Endothelial cell of umbilical vein (primary cell): ENCODE results near the gene CNOT6L. TPM values are rescaled to one million over a fixed set of nuclear protein-coding genes. Genes with fewer than 3 reads are reported as not detected.

ENCODE experiments used
- BruUV-seq: library from RNA; stranded (reverse); fragments of 400-500 nt; replicated peaks from 2 replicates; lab custom pipeline; 2021; lab: Mats Ljungman, UMichigan
- CTCF ChIA-PET: fragments of 300-600, 350-600 bp; sonication (Branson Sonifier 250); formaldehyde crosslinking; loops from one replicate; lab custom pipeline; 2021; ENCODE audit warnings: antibody characterized with exemption, inconsistent platforms; lab: Charles Lee
- POLR2A ChIA-PET: fragments of 300-600, 350-600 bp; sonication (Branson Sonifier 250); formaldehyde crosslinking; loops from one replicate; lab custom pipeline; 2021; ENCODE audit warnings: antibody characterized with exemption, inconsistent platforms; lab: Charles Lee
- DNase-seq: peaks from one replicate; pipeline ENCODE4 v3.0.0-alpha.2; 2011; ENCODE audit warnings: low read depth, low spot score
- FAIRE-seq: peaks from 2 replicates; lab custom pipeline; 2011; peaks lifted over from hg19 to GRCh38; lab: Jason Lieb, UNC
- H2AFZ ChIP-seq: 2 replicates; pipeline ENCODE4 v1.6.0; 2012; ENCODE audit warnings: low read depth, low read length, control low read depth, inconsistent platforms
- H3K27ac ChIP-seq: 2 replicates; pipeline ENCODE4 v1.5.1; 2011; ENCODE audit warnings: low read depth, mild to moderate bottlenecking, control low read depth, low read length, moderate library complexity; ENCODE audit not compliant: insufficient read depth
- H3K27me3 ChIP-seq, 2 experiments: 2 replicates each; pipeline versions ENCODE4 v1.6.0 to v1.6.1; 2011; ENCODE audit warnings: low read length in 2 of 2, mixed read lengths in 1 of 2; ENCODE audit not compliant: control insufficient read depth in 2 of 2, insufficient read depth in 2 of 2
- H3K36me3 ChIP-seq, 2 experiments: 2 replicates in 1 of 2; 3 replicates in 1 of 2; pipeline ENCODE4 v1.5.1; 2011; ENCODE audit warnings: low read length in 2 of 2, mild to moderate bottlenecking in 1 of 2, moderate library complexity in 1 of 2; ENCODE audit not compliant: control insufficient read depth in 2 of 2, insufficient read depth in 2 of 2; ENCODE audit errors: extremely low read depth in 1 of 2
- H3K4me1 ChIP-seq: 3 replicates; pipeline ENCODE4 v1.5.1; 2011; ENCODE audit warnings: mild to moderate bottlenecking, low read length; ENCODE audit not compliant: control insufficient read depth, insufficient read depth; ENCODE audit errors: extremely low read depth
- H3K4me2 ChIP-seq: 2 replicates; pipeline ENCODE4 v1.6.1; 2011; ENCODE audit warnings: low read length, control low read depth, mixed read lengths; ENCODE audit not compliant: insufficient read depth
- H3K4me3 ChIP-seq, 3 experiments: fragments of 200-600 bp in 1 of 3; sonication (generic), shearing (Covaris generic) in 1 of 3; replicated peaks in 1 of 3; 2 replicates each; pipeline ENCODE4 v1.5.1; 2011 to 2016; ENCODE audit warnings: control low read depth in 3 of 3, low read length in 3 of 3, mild to moderate bottlenecking in 2 of 3, inconsistent platforms in 1 of 3, low read depth in 1 of 3, moderate library complexity in 1 of 3; ENCODE audit not compliant: insufficient read depth in 1 of 3
- H3K79me2 ChIP-seq: 2 replicates; pipeline ENCODE4 v1.6.0; 2012; ENCODE audit warnings: low read length, inconsistent platforms; ENCODE audit not compliant: control insufficient read depth, insufficient read depth
- H3K9ac ChIP-seq: replicated peaks from 2 replicates; pipeline ENCODE3; 2011; ENCODE audit warnings: low read length, control low read depth; ENCODE audit not compliant: insufficient read depth; ENCODE audit errors: extremely low read depth
- H3K9me1 ChIP-seq: replicated peaks from 3 replicates; pipeline ENCODE4 v1.6.0; 2011; ENCODE audit warnings: mild to moderate bottlenecking, low read length; ENCODE audit not compliant: control insufficient read depth, insufficient read depth; ENCODE audit errors: extremely low read depth
- H3K9me3 ChIP-seq: replicated peaks from 2 replicates; pipeline ENCODE4 v1.5.1; 2012; ENCODE audit warnings: low read length, inconsistent platforms; ENCODE audit not compliant: control insufficient read depth, insufficient read depth
- H4K20me1 ChIP-seq: replicated peaks from 2 replicates; pipeline ENCODE3; 2011; ENCODE audit warnings: mild to moderate bottlenecking, low read length; ENCODE audit not compliant: control insufficient read depth, insufficient read depth; ENCODE audit errors: extremely low read depth
- EZH2 ChIP-seq: IDR thresholded peaks from 2 replicates; pipeline ENCODE4 v1.6.1; 2012; ENCODE audit warnings: borderline replicate concordance, low read depth, mild to moderate bottlenecking, moderate library complexity, low read length, inconsistent platforms; ENCODE audit not compliant: severe bottlenecking
- FOS ChIP-seq: IDR thresholded peaks from 2 replicates; pipeline ENCODE4 v1.6.1; 2011; ENCODE audit warnings: mild to moderate bottlenecking, low read length, moderate library complexity, borderline replicate concordance; ENCODE audit not compliant: insufficient read depth
- GATA2 ChIP-seq: IDR thresholded peaks from 2 replicates; pipeline ENCODE4 v1.7.0; 2011; ENCODE audit warnings: low read depth, mild to moderate bottlenecking, moderate library complexity, mixed read lengths, low read length; ENCODE audit not compliant: insufficient read length, insufficient read depth
- JUN ChIP-seq: IDR thresholded peaks from 2 replicates; pipeline ENCODE4 v1.6.1; 2011; ENCODE audit warnings: borderline replicate concordance, low read depth; ENCODE audit not compliant: insufficient read length, insufficient read depth
- MYC ChIP-seq: IDR thresholded peaks from one replicate; pipeline ENCODE4 v1.6.1; 2011; ENCODE audit warnings: mild to moderate bottlenecking, low read depth, low read length
- POLR2A ChIP-seq: IDR thresholded peaks from 2 replicates; pipeline ENCODE4 v1.6.1; 2012; ENCODE audit warnings: low read depth, mild to moderate bottlenecking, control low read depth, low read length
- POLR2AphosphoS5 ChIP-seq: IDR thresholded peaks from 2 replicates; pipeline ENCODE4 v1.6.1; 2012; ENCODE audit warnings: low read depth, mild to moderate bottlenecking, control low read depth, low read length, moderate library complexity; ENCODE audit not compliant: insufficient read depth
- dilution Hi-C: fragments of 300-500 bp; cut with MboI; formaldehyde crosslinking; loops from one replicate; pipeline ENCODE4 v1.15.0; 2019; ENCODE audit warnings: low sequenced_read_pairs; ENCODE audit not compliant: extremely low pct_ligation_motif_present
- intact Hi-C: fragments of 100-400 bp; cut with micrococcal nuclease; formaldehyde crosslinking; loops from one replicate; pipeline ENCODE4 v1.10.0; 2022
- polyA plus RNA-seq, 4 experiments: library from polyadenylated mRNA; depleted of rRNA in 3 of 4; stranded (reverse) in 3 of 4; unstranded in 1 of 4; fragments of >200 nt; gene quantifications; 2 replicates each; pipeline versions ENCODE4 v1.2.1 to v1.2.3, GENCODE V29; 2011 to 2012; ENCODE audit warnings: missing spikeins in 1 of 4
- total RNA-seq: library from RNA; stranded (reverse); gene quantifications from 2 replicates; pipeline ENCODE4 v1.2.3, GENCODE V29; 2021
- TF ChIP-seq, protein P1 (sequence below): IDR thresholded peaks from 2 replicates; pipeline ENCODE4 v1.6.1; 2011; ENCODE audit not compliant: insufficient read depth, insufficient read length
- TF ChIP-seq, protein P2 (sequence below), 2 donors: IDR thresholded peaks; 1 replicate in 1 of 2; 2 replicates in 1 of 2; pipeline ENCODE4 v1.5.1; 2011; ENCODE audit warnings: low read length in 2 of 2, mild to moderate bottlenecking in 2 of 2, moderate library complexity in 2 of 2, control low read depth in 1 of 2, inconsistent platforms in 1 of 2, low read depth in 1 of 2; ENCODE audit not compliant: insufficient read depth in 1 of 2; ENCODE audit errors: extremely low read depth in 1 of 2

The CNOT6L gene
- total and polyA plus RNA-seq, 2 donors (not counting 3 experiments of a cell fraction or from before 2014, with no cell fraction given), result 8.5 to 60.7 TPM

- Histone ChIP-seq H3K27me3 (no peaks in the 10 kb centered on the region), H3K4me1 (peaks cover 10% of the 10 kb centered on the region), H3K9me3 (no peaks in the 10 kb centered on the region), H3K4me2 (no peak overlapping the region), H3K27ac (no peak overlapping the region), H3K36me3 (no peaks in the 10 kb centered on the region), H3K4me3 (no peak overlapping the region), H2AFZ (no peak overlapping the region), H4K20me1 (peaks cover 13% of the 10 kb centered on the region), H3K9ac (no peak overlapping the region), H3K9me1 (peaks cover 3% of the 10 kb centered on the region), H3K79me2 (peaks cover 86% of the 10 kb centered on the region)
- ChIA-PET POLR2A (no interaction called here), CTCF (no interaction called here)
- TF ChIP-seq JUN (no peak), GATA2 (no peak)
- dilution Hi-C loops, result no loop called here
- DNase-seq (no peak), FAIRE-seq (no peak)
- intact Hi-C loops, result no loop called here
- BruUV-seq, result no TSS peak
Observed at GRCh38 chr4:77785669-77786068, 33.5 kb downstream of the CNOT6L start.

DNA sequence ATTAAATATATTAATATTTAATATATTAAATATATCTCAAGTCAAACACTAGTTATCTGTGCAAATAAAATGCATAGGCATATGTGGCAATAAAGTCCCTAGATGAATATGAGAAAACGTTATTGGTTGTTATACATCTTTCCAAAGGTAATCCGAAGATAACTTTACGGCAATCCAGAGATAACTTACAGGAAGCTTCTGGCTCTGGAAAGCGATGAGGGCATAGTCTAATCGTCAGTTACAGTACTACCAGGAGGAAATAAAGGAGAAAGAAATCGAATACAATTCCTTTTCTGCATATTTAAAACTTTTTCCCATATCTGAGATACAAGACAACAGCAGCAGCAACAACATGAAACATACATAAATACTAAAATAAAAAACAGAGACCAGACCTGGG, 35.3 kb downstream of the CNOT6L start:
- Histone ChIP-seq H3K79me2 (peaks cover 85% of the 10 kb centered on the region), H3K9me3 (no peaks in the 10 kb centered on the region), H2AFZ (no peak overlapping the region), H3K9me1 (peaks cover 3% of the 10 kb centered on the region), H3K36me3 (no peaks in the 10 kb centered on the region), H3K4me3 (no peak overlapping the region), H3K4me1 (peaks cover 10% of the 10 kb centered on the region), H3K9ac (no peak overlapping the region), H3K27me3 (no peaks in the 10 kb centered on the region), H3K27ac (no peak overlapping the region), H3K4me2 (peak overlapping the region; percentile 17), H4K20me1 (peaks cover 13% of the 10 kb centered on the region)
- TF ChIP-seq EZH2 (no peak), JUN (no peak), GATA2 (no peak), POLR2AphosphoS5 (no peak), MYC (no peak), FOS (no peak), POLR2A (no peak)
- TF ChIP-seq, protein P1, sequence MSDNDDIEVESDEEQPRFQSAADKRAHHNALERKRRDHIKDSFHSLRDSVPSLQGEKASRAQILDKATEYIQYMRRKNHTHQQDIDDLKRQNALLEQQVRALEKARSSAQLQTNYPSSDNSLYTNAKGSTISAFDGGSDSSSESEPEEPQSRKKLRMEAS, result no peak
- TF ChIP-seq, protein P2, sequence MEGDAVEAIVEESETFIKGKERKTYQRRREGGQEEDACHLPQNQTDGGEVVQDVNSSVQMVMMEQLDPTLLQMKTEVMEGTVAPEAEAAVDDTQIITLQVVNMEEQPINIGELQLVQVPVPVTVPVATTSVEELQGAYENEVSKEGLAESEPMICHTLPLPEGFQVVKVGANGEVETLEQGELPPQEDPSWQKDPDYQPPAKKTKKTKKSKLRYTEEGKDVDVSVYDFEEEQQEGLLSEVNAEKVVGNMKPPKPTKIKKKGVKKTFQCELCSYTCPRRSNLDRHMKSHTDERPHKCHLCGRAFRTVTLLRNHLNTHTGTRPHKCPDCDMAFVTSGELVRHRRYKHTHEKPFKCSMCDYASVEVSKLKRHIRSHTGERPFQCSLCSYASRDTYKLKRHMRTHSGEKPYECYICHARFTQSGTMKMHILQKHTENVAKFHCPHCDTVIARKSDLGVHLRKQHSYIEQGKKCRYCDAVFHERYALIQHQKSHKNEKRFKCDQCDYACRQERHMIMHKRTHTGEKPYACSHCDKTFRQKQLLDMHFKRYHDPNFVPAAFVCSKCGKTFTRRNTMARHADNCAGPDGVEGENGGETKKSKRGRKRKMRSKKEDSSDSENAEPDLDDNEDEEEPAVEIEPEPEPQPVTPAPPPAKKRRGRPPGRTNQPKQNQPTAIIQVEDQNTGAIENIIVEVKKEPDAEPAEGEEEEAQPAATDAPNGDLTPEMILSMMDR (IDR thresholded peaks at IDR 0.05; ENCODE audit: extremely low read depth in 1 of 2, insufficient read depth in 1 of 2, low read depth in 1 of 2, low read length in 2 of 2), result no peak
- ChIA-PET POLR2A (interaction anchor here (0.7 kb wide), 1 partner anchor 35 kb away, joined by 4 read pairs; no protein-coding TSS in a partner anchor), CTCF (interaction anchor here (1.6 kb wide), 1 partner anchor 34 kb away, joined by 4 read pairs; no protein-coding TSS in a partner anchor)
- FAIRE-seq, result no peak
- BruUV-seq, result no TSS peak
- DNase-seq, result no peak
- intact Hi-C loops, result no loop called here
- dilution Hi-C loops, result no loop called here
